ENCODE data around the gene MAGOH. TPM values are rescaled to one million over a fixed set of nuclear protein-coding genes. Genes with fewer than 3 reads are reported as not detected.

MAGOH gene
- total RNA-seq, 2 experiments from 2014 or later: 59.1 to 65.2 TPM

DNA sequence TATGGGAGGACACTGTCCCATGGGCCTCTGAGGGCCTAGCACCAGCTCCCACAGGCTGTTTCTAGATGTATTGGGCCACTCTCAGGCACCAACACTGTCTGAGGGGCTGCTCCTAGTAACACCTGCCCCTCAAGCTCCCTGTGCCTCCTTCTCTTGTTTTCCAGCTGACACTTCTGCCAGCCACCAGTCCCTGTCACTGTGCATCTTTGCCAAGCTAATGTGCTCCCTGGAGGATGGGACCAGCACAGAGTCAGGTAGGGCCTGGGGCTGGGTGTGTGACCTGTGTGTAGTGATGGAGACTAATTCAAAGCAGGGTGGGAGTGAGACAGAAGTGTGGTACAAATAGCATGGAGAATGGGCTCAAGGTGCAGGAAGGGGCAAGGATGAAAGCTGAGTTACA lies 29.4 kb upstream of the MAGOH start:
- Histone ChIP-seq H3K9me3 (ENCODE audit: control insufficient read depth in 1 of 2, insufficient read depth in 1 of 2, low read length in 2 of 2) (no peaks in the 10 kb centered on the region), H3K4me1 (ENCODE audit: insufficient read depth, low read length) (no peaks in the 10 kb centered on the region), H3K36me3 (ENCODE audit: insufficient read depth, low read length) (peaks cover 22% of the 10 kb centered on the region), H3K27me3 (ENCODE audit: control insufficient read depth in 1 of 2, insufficient read depth in 2 of 2, low read length in 2 of 2) (no peaks in the 10 kb centered on the region), H3K27ac (ENCODE audit: low read depth in 1 of 2, low read length in 2 of 2) (no peak overlapping the region), H3K4me3 (ENCODE audit: low read length) (no peak overlapping the region)
- H3K27me3 Mint-ChIP-seq: no peaks in the 10 kb centered on the region
- no peaks in the 10 kb centered on the region for H3K4me1 Mint-ChIP-seq (ENCODE audit: low read depth)
- no peaks in the 10 kb centered on the region for H3K9me3 Mint-ChIP-seq
- POLR2A ChIA-PET: no interaction called here
- TF ChIP-seq, protein P1, sequence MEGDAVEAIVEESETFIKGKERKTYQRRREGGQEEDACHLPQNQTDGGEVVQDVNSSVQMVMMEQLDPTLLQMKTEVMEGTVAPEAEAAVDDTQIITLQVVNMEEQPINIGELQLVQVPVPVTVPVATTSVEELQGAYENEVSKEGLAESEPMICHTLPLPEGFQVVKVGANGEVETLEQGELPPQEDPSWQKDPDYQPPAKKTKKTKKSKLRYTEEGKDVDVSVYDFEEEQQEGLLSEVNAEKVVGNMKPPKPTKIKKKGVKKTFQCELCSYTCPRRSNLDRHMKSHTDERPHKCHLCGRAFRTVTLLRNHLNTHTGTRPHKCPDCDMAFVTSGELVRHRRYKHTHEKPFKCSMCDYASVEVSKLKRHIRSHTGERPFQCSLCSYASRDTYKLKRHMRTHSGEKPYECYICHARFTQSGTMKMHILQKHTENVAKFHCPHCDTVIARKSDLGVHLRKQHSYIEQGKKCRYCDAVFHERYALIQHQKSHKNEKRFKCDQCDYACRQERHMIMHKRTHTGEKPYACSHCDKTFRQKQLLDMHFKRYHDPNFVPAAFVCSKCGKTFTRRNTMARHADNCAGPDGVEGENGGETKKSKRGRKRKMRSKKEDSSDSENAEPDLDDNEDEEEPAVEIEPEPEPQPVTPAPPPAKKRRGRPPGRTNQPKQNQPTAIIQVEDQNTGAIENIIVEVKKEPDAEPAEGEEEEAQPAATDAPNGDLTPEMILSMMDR (IDR thresholded peaks at IDR 0.05): no peak
- no peak overlapping the region for H3K4me3 Mint-ChIP-seq
- intact Hi-C loops (cut with DNase I, micrococcal nuclease): no loop called here
- CTCF ChIA-PET: interaction anchor here (2.6 kb wide), 1 partner anchor 126 kb away, joined by 6 read pairs; no protein-coding TSS in a partner anchor
- H3K36me3 Mint-ChIP-seq (ENCODE audit: low read depth): peaks cover 13% of the 10 kb centered on the region
- no peak overlapping the region for H3K27ac Mint-ChIP-seq
- ATAC-seq (ENCODE audit: poor library complexity) (no peak), DNase-seq (no peak)

DNA sequence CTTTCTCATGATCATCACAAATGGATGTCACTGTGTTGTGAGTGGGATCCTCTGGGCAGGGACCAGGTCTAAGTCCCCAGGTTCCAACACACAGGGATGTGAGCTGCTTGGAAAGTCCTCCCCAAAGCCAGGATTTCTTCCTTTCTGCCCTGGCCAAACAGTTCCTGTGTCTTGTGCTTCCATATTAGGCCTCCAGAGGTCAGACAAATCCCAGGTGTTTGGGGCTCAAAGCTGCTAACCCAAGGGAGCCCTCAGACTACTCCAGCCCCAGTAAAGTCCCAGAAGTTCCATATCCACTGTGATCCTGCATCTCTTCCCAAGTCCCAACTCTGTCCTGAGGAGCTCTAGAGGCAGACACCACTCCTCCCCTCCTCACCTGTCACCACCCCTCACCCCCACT lies 27.7 kb upstream of the MAGOH start:
- Histone ChIP-seq H3K4me1 (ENCODE audit: insufficient read depth, low read length) (no peaks in the 10 kb centered on the region), H3K36me3 (ENCODE audit: insufficient read depth, low read length) (peaks cover 36% of the 10 kb centered on the region), H3K4me3 (ENCODE audit: low read length) (no peak overlapping the region), H3K27ac (ENCODE audit: low read depth in 1 of 2, low read length in 2 of 2) (no peak overlapping the region), H3K27me3 (ENCODE audit: control insufficient read depth in 1 of 2, insufficient read depth in 2 of 2, low read length in 2 of 2) (no peaks in the 10 kb centered on the region), H3K9me3 (ENCODE audit: control insufficient read depth in 1 of 2, insufficient read depth in 1 of 2, low read length in 2 of 2) (no peaks in the 10 kb centered on the region)
- Mint-ChIP-seq H3K27ac (no peak overlapping the region), H3K36me3 (ENCODE audit: low read depth) (peaks cover 13% of the 10 kb centered on the region), H3K4me3 (no peak overlapping the region), H3K4me1 (ENCODE audit: low read depth) (no peaks in the 10 kb centered on the region), H3K9me3 (no peaks in the 10 kb centered on the region), H3K27me3 (no peaks in the 10 kb centered on the region)
- TF ChIP-seq, protein P1 (IDR thresholded peaks at IDR 0.05): no peak
- ChIA-PET POLR2A (no interaction called here), CTCF (interaction anchor here (2.6 kb wide), 1 partner anchor 127 kb away, joined by 6 read pairs; no protein-coding TSS in a partner anchor)
- ATAC-seq (ENCODE audit: poor library complexity): no peak
- intact Hi-C loops (cut with DNase I, micrococcal nuclease): no loop called here
- DNase-seq: no peak

DNA sequence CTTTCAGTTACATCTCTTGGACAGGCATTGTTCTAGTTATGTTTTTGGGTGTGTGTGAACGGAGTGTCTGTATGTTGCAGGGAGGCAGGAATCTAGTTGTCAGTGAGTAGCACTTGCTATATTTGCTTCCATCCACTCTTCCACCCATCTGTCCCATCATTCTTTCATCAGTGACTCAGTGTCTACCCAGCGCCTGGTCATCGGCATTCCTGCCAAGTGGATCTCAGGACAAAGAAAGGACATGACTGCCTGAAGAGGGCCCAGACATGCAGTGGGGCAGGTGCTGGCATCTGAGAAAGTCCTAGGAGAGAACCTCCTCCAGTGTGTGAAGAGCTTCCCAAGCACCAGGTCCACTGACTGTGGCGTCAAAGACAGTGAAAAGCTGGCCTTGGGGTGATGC lies 27.3 kb upstream of the MAGOH start:
- Mint-ChIP-seq H3K4me3 (no peak overlapping the region), H3K4me1 (ENCODE audit: low read depth) (no peaks in the 10 kb centered on the region), H3K27ac (no peak overlapping the region), H3K9me3 (no peaks in the 10 kb centered on the region), H3K36me3 (ENCODE audit: low read depth) (peaks cover 13% of the 10 kb centered on the region), H3K27me3 (no peaks in the 10 kb centered on the region)
- no peak overlapping the region for H3K27ac ChIP-seq (ENCODE audit: low read depth in 1 of 2, low read length in 2 of 2)
- ChIA-PET POLR2A (no interaction called here), CTCF (interaction anchor here (2.6 kb wide), 1 partner anchor 128 kb away, joined by 6 read pairs; no protein-coding TSS in a partner anchor)
- peaks cover 36% of the 10 kb centered on the region for H3K36me3 ChIP-seq (ENCODE audit: insufficient read depth, low read length)
- H3K9me3 ChIP-seq (ENCODE audit: control insufficient read depth in 1 of 2, insufficient read depth in 1 of 2, low read length in 2 of 2): no peaks in the 10 kb centered on the region
- H3K27me3 ChIP-seq (ENCODE audit: control insufficient read depth in 1 of 2, insufficient read depth in 2 of 2, low read length in 2 of 2): no peaks in the 10 kb centered on the region
- TF ChIP-seq, protein P1 (IDR thresholded peaks at IDR 0.05): no peak
- intact Hi-C loops (cut with DNase I, micrococcal nuclease): no loop called here
- DNase-seq: no peak
- no peaks in the 10 kb centered on the region for H3K4me1 ChIP-seq (ENCODE audit: insufficient read depth, low read length)
- ATAC-seq (ENCODE audit: poor library complexity): no peak
- no peak overlapping the region for H3K4me3 ChIP-seq (ENCODE audit: low read length)

Data from CD4-positive, alpha-beta T cell (primary cell).